Activated T-cell treated with anti-CD3 and anti-CD28 coated beads, Interleukin-2, amount 50 U/mL, for 72 hours (primary cell): ENCODE data around the gene BCAP29. TPM values are rescaled to one million over a fixed set of nuclear protein-coding genes. Genes with fewer than 3 reads are reported as not detected.

Experiments used
- ATAC-seq, 2 donors: fragments of 150-1000 bp; cut with Tn5 transposase; replicated peaks in 1 of 2; 2 replicates each; pipeline ENCODE4 v1.10.0; 2021; ENCODE audit warnings: moderate library complexity in 2 of 2, mild to moderate bottlenecking in 1 of 2
- DNase-seq, 2 donors: peaks; one replicate each; pipeline ENCODE4 v3.0.0; 2021 to 2022; ENCODE audit warnings: mixed read lengths in 1 of 2
- H3K27ac Mint-ChIP-seq: one replicate; pipeline ENCODE4 v1.8.0; 2022; ENCODE audit warnings: mild to moderate bottlenecking, moderate library complexity, mixed read lengths
- H3K27me3 Mint-ChIP-seq: one replicate; pipeline ENCODE4 v1.8.0; 2022; ENCODE audit warnings: low read depth, mixed read lengths
- H3K36me3 Mint-ChIP-seq, 2 donors: one replicate each; pipeline ENCODE4 v1.8.0; 2022; ENCODE audit warnings: mixed read lengths in 2 of 2, mild to moderate bottlenecking in 1 of 2; ENCODE audit not compliant: insufficient read depth in 2 of 2
- H3K4me1 Mint-ChIP-seq: one replicate; pipeline ENCODE4 v1.8.0; 2022; ENCODE audit warnings: low read depth, mixed read lengths
- H3K4me3 Mint-ChIP-seq, 2 donors: one replicate each; pipeline ENCODE4 v1.8.0; 2022; ENCODE audit warnings: mild to moderate bottlenecking in 2 of 2, mixed read lengths in 2 of 2, moderate library complexity in 2 of 2
- H3K9me3 Mint-ChIP-seq, 2 donors: one replicate each; pipeline ENCODE4 v1.8.0; 2022; ENCODE audit warnings: mixed read lengths in 2 of 2
- total RNA-seq, 2 donors: library from RNA; stranded (reverse); gene quantifications; one replicate each; pipeline ENCODE4 v1.2.3, GENCODE V29; 2022

The BCAP29 gene
- total RNA-seq, 2 donors from 2014 or later = 37.8 to 44.3 TPM

- H3K36me3 Mint-ChIP-seq = peaks cover 1 to 6% of the 10 kb centered on the region in 2 donors
- H3K27ac Mint-ChIP-seq = peak within 1 kb of the TSS; percentile 95
- peak; percentile 86 for DNase-seq
- peaks cover 59% of the 10 kb centered on the region for H3K4me1 Mint-ChIP-seq
- no peaks in the 10 kb centered on the region for H3K27me3 Mint-ChIP-seq
- no peaks in the 10 kb centered on the region for H3K9me3 Mint-ChIP-seq
- peak within 1 kb of the TSS; percentile 86 to 87 for H3K4me3 Mint-ChIP-seq
- peak; percentile 91 to 96 for ATAC-seq
Observed at GRCh38 chr7:107563775-107564552, 16.1 kb upstream of the BCAP29 start, which contains the start of the genes COG5 and DUS4L. COG5 (minus strand) TSS chr7:107563920; CDS start chr7:107563896, 24 bp downstream. DUS4L (plus strand) TSS chr7:107563971; CDS start chr7:107567071, 3,100 bp downstream.

- H3K4me1 Mint-ChIP-seq = peaks cover 56% of the 10 kb centered on the region
- H3K27ac Mint-ChIP-seq = peak overlapping the region; percentile 94
- ATAC-seq = peak in 1 of 2 donors; percentile 1
- no peak for DNase-seq
- peak overlapping the region; percentile 86 to 87 for H3K4me3 Mint-ChIP-seq
- peaks cover 2 to 6% of the 10 kb centered on the region in 2 donors for H3K36me3 Mint-ChIP-seq
- H3K9me3 Mint-ChIP-seq = no peaks in the 10 kb centered on the region
- H3K27me3 Mint-ChIP-seq = no peaks in the 10 kb centered on the region
Observed at GRCh38 chr7:107564553-107565298, 15.3 kb upstream of the BCAP29 start.

- DNase-seq (no peak), ATAC-seq (no peak)
- Mint-ChIP-seq H3K27me3 (no peaks in the 10 kb centered on the region), H3K4me1 (peaks cover 10% of the 10 kb centered on the region), H3K4me3 (no peak overlapping the region), H3K27ac (no peak overlapping the region), H3K9me3 (no peaks in the 10 kb centered on the region), H3K36me3 (peaks cover 7 to 11% of the 10 kb centered on the region in 2 donors)
Observed at GRCh38 chr7:107570298-107570697, 9.7 kb upstream of the BCAP29 start.

- Mint-ChIP-seq H3K4me1 (peaks cover 8% of the 10 kb centered on the region), H3K27ac (no peak overlapping the region), H3K27me3 (no peaks in the 10 kb centered on the region), H3K4me3 (no peak overlapping the region), H3K36me3 (peaks cover 4 to 11% of the 10 kb centered on the region in 2 donors), H3K9me3 (no peaks in the 10 kb centered on the region)
- ATAC-seq (no peak), DNase-seq (no peak)
Observed at GRCh38 chr7:107573537-107573936, 6.5 kb upstream of the BCAP29 start.

- peak overlapping the region; percentile 89 to 96 for H3K4me3 Mint-ChIP-seq
- no peaks in the 10 kb centered on the region for H3K36me3 Mint-ChIP-seq
- H3K27me3 Mint-ChIP-seq = no peaks in the 10 kb centered on the region
- ATAC-seq (peak in 1 of 2 donors; percentile 9), DNase-seq (no peak)
- no peaks in the 10 kb centered on the region for H3K9me3 Mint-ChIP-seq
- peaks cover 28% of the 10 kb centered on the region for H3K4me1 Mint-ChIP-seq
- H3K27ac Mint-ChIP-seq = peak overlapping the region; percentile 93
Observed at GRCh38 chr7:107579554-107579884, 527 bp upstream of the BCAP29 start.

GRCh38 chr7:107580716-107581383, 804 bp downstream of the BCAP29 start:
- DNase-seq = no peak
- Mint-ChIP-seq H3K27ac (peak overlapping the region; percentile 86), H3K4me1 (peaks cover 28% of the 10 kb centered on the region), H3K36me3 (peaks cover 0 to 2% of the 10 kb centered on the region in 2 donors), H3K4me3 (peak overlapping the region; percentile 77 to 89), H3K27me3 (no peaks in the 10 kb centered on the region), H3K9me3 (no peaks in the 10 kb centered on the region)
- no peak for ATAC-seq

GRCh38 chr7:107581387-107582013, 1.5 kb downstream of the BCAP29 start:
- H3K27ac Mint-ChIP-seq = peak overlapping the region; percentile 86
- peak overlapping the region; percentile 61 to 89 for H3K4me3 Mint-ChIP-seq
- H3K36me3 Mint-ChIP-seq = peaks cover 2% of the 10 kb centered on the region in 2 donors
- H3K9me3 Mint-ChIP-seq = no peaks in the 10 kb centered on the region
- no peaks in the 10 kb centered on the region for H3K27me3 Mint-ChIP-seq
- H3K4me1 Mint-ChIP-seq = peaks cover 28% of the 10 kb centered on the region
- no peak for ATAC-seq
- DNase-seq = no peak

GRCh38 chr7:107582875-107583274, 2.8 kb downstream of the BCAP29 start:
- ATAC-seq (no peak), DNase-seq (no peak)
- peaks cover 2% of the 10 kb centered on the region in 2 donors for H3K36me3 Mint-ChIP-seq
- H3K4me1 Mint-ChIP-seq = peaks cover 28% of the 10 kb centered on the region
- peak overlapping the region in 1 of 2 donors; percentile 3 for H3K4me3 Mint-ChIP-seq
- no peaks in the 10 kb centered on the region for H3K9me3 Mint-ChIP-seq
- no peak overlapping the region for H3K27ac Mint-ChIP-seq
- no peaks in the 10 kb centered on the region for H3K27me3 Mint-ChIP-seq

- no peaks in the 10 kb centered on the region for H3K27me3 Mint-ChIP-seq
- peaks cover 23% of the 10 kb centered on the region for H3K4me1 Mint-ChIP-seq
- H3K27ac Mint-ChIP-seq = no peak overlapping the region
- H3K9me3 Mint-ChIP-seq = no peaks in the 10 kb centered on the region
- no peak overlapping the region for H3K4me3 Mint-ChIP-seq
- DNase-seq = no peak
- peaks cover 2% of the 10 kb centered on the region in 2 donors for H3K36me3 Mint-ChIP-seq
- no peak for ATAC-seq
Observed at GRCh38 chr7:107584716-107585115, 4.7 kb downstream of the BCAP29 start.

- Mint-ChIP-seq H3K36me3 (peaks cover 2 to 5% of the 10 kb centered on the region in 2 donors), H3K27me3 (no peaks in the 10 kb centered on the region), H3K4me1 (no peaks in the 10 kb centered on the region), H3K9me3 (no peaks in the 10 kb centered on the region), H3K27ac (no peak overlapping the region), H3K4me3 (no peak overlapping the region)
- ATAC-seq (no peak), DNase-seq (no peak)
Observed at GRCh38 chr7:107588529-107589130, 8.6 kb downstream of the BCAP29 start.

GRCh38 chr7:107591421-107591820, 11.4 kb downstream of the BCAP29 start:
- H3K27ac Mint-ChIP-seq = no peak overlapping the region

GRCh38 chr7:107592361-107593024, 12.4 kb downstream of the BCAP29 start:
- H3K27ac Mint-ChIP-seq = no peak overlapping the region
- H3K36me3 Mint-ChIP-seq = peaks cover 3 to 4% of the 10 kb centered on the region in 2 donors
- H3K4me1 Mint-ChIP-seq = no peaks in the 10 kb centered on the region
- DNase-seq = no peak
- H3K9me3 Mint-ChIP-seq = no peaks in the 10 kb centered on the region
- H3K27me3 Mint-ChIP-seq = no peaks in the 10 kb centered on the region
- H3K4me3 Mint-ChIP-seq = no peak overlapping the region
- ATAC-seq = no peak

More at GRCh38 chr7:107591421-107591820, 11.4 kb downstream of the BCAP29 start:
- Mint-ChIP-seq H3K4me3 (no peak overlapping the region), H3K36me3 (peaks cover 3 to 4% of the 10 kb centered on the region in 2 donors), H3K4me1 (no peaks in the 10 kb centered on the region), H3K9me3 (no peaks in the 10 kb centered on the region), H3K27me3 (no peaks in the 10 kb centered on the region)
- no peak for DNase-seq
- ATAC-seq = no peak
